KOPT-K1 (cell line): ENCODE measurements around the gene GALK2.

ENCODE experiments used
- H3K27ac ChIP-seq: fragments of 200-600 bp; sonication (generic); 2 replicates; pipeline ENCODE4 v1.5.1; 2016; ENCODE audit warnings: antibody characterized with exemption, mild to moderate bottlenecking, low read depth, low read length; ENCODE audit not compliant: poor library complexity, severe bottlenecking
- H3K36me3 ChIP-seq: fragments of 200-600 bp; sonication (generic); 2 replicates; pipeline ENCODE4 v1.5.1; 2017; ENCODE audit warnings: antibody characterized with exemption, mild to moderate bottlenecking, low read length, moderate library complexity; ENCODE audit not compliant: insufficient read depth
- H3K9me3 ChIP-seq: fragments of 200-600 bp; sonication (generic); 2 replicates; pipeline ENCODE4 v1.5.1; 2017; ENCODE audit warnings: antibody characterized with exemption, low read length, mild to moderate bottlenecking; ENCODE audit not compliant: insufficient read depth, poor library complexity, severe bottlenecking

Gene GALK2

DNA sequence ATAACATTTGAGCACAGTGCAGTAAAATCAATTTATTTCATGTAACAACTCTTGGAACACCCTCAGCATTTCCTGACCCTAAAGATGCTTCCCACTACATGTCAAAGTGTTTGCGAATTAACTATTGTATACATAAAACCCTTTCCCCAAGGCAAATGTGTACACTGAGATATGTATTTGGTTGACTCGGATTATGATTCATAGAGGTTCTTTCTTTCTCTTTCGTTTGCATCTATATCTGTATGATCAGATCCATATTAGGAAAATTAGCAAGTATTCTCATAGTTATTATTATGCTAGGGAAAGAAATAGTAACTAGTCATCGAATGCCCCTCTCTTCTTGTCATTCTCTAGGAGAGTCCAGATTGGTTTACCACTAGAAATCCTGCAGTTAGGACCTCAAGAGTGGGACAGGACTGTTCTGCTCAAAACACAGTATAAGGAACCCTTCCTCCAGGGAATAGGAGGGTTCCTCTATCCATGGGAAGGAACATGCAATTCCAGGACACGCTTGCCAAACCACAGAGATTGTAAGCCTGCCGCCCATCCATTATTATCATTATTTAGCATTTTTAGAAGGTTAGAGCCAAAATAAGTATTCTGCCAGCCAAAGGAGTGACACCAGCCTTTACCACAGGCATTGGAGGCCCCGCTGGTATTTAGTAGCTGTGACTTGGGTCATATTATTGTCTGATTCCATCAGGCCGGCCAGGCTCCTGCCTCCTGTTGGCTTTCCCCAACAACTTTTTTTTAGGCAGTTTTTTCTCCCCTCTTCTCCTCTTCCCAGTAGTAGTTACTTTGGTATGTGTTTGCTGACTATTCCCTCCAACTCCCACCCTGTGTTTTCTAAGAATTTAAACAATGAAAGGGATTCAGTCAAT is 100.7 kb downstream of the GALK2 start:
- H3K27ac ChIP-seq = no peak overlapping the region
- H3K36me3 ChIP-seq = no peaks in the 10 kb centered on the region
- no peaks in the 10 kb centered on the region for H3K9me3 ChIP-seq

DNA sequence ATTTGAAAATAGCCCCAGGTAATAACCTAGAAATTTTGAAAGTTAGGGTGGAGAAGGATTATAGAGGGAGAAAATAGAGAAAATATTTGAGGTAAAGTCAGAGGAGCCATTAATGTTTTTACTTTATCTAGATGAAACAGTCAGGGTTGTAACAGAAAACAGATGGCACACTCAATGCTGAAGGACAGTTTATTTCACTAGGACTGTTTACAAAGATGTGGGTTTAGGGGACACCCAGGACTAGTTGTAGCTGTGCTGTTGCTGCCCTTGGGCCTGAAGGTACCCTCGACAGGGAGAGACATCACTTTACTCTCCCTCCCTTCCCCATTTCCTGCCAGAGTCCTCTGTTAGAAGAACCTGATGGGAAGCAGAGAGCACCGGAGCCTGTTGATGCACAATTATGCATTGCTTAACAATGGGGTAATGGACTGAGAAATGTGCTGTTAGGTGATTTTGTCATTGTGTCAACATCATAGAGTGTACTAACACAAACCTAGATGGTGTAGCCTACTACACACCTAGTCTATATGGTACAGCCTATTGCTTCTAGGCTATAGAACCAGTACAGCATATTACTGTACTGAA is 103.8 kb downstream of the GALK2 start:
- Histone ChIP-seq H3K27ac (no peak overlapping the region), H3K9me3 (no peaks in the 10 kb centered on the region)

DNA sequence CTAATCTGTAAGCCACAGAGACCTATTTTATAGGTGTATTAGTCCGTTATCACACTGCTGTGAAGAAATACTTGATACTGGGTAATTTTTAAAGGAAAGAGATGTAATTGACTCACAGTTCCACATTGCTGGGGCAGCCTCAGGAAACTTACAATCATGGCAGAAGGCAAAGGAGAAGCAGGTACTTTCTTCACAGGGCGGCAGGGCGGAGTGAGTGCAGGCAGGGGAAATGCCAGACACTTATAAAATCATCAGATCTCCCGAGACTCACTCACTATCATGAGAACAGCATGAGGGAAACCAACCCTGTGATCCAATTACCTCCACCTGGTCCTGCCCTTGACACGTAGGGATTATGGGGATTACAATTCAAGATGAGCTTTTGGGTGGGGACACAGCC is 108.7 kb downstream of the GALK2 start:
- Histone ChIP-seq H3K9me3 (no peaks in the 10 kb centered on the region), H3K36me3 (peaks cover 8% of the 10 kb centered on the region), H3K27ac (no peak overlapping the region)

More for the DNA sequence above, 103.8 kb downstream of the GALK2 start:
- no peaks in the 10 kb centered on the region for H3K36me3 ChIP-seq

DNA sequence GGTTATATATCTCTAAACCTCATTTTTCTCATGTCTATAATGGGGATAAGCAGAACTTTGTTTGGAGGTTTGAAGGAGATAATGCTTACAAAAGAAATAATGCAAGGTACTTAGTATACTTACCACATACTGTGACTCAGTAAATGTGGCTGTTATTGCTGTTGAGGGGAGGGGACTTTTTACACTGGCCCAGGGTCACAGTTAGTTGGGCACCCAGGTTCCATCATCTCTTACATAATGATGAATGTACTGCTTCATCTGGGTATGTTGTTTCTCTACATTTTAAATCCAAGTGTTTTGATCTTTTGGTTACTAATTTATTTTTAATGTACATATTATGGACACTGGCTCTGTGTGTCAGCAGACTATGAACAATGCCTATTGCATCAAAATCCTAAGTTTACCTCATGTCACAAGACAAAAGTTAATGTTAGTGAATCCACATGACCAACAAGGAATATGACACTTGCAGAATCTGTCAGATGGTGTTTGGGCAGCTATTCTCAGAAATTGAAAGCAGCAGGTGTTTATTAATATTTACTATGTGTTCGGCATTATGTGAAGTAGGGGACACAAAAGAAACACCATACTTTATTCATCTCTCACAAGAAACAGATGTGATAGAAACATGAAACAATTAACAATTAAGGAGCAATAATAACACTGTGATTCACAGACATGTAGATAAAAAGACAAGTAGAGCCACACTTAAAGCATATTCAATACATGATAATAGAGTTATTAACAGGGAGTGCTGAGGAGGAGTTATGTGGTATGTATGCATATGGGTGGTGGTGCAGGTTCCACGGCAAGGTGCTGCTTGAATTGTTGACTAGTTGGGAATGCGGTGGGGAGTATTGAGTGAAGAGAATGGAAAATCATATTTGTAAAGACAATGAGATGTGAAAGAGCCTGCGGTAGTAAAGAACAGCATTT is 109.7 kb downstream of the GALK2 start:
- no peak overlapping the region for H3K27ac ChIP-seq
- H3K36me3 ChIP-seq = peaks cover 19% of the 10 kb centered on the region
- H3K9me3 ChIP-seq = no peaks in the 10 kb centered on the region

DNA sequence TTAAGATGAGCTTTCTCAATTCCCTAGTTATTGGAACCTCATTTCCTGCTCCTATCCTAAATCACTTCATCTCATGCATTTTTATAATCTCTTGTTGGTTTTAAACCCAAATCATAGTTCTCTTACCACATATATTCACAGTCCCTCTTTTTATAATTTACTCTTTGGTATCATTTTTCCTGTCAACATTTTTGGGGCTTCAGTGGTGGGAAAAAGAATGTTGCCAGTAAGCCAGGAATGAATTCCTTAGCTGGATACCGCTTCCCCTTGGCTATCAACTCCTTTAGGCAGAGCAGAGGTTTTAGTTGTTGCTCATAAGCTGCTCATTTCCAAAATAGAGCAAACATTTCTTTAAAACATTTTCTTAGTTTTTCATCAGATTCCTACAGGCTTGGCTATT is 112.3 kb downstream of the GALK2 start:
- Histone ChIP-seq H3K36me3 (peaks cover 34% of the 10 kb centered on the region), H3K9me3 (no peaks in the 10 kb centered on the region), H3K27ac (no peak overlapping the region)

DNA sequence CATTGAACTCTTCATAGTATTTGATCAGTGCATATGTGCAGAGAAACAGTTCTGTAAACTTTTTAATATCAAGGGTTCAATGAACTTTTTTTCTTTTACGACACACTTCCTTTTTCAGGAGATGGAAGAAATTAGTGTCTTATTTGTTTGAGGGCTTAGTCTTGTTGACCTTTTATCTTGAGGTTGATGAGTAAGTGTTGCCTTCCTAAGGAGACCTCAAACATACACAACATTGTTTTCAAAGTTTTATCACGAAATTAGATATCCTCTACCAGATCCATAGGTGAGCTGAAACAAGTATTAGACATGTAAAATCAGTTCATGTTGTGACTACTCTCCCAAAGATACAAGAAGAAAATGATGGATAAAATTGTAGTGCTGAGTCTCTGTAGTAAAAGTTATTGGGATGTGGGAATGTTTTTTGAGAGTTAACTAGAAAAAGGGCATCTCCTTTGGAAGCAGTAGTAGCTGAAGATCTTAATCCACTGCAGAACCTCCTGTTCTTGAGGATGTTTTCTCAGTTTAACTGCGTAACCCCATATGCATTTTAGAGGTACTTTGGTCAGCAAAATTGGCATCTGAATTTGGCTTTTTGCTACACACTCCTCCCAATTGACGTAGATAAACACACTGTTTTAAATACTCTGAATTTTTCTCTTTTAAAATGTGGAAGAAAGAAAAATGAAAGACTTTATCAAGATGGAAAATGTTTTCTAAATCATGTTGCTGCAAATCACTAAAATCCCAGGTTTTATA is 116.8 kb downstream of the GALK2 start:
- H3K9me3 ChIP-seq = no peaks in the 10 kb centered on the region
- peaks cover 40% of the 10 kb centered on the region for H3K36me3 ChIP-seq
- H3K27ac ChIP-seq = no peak overlapping the region

DNA sequence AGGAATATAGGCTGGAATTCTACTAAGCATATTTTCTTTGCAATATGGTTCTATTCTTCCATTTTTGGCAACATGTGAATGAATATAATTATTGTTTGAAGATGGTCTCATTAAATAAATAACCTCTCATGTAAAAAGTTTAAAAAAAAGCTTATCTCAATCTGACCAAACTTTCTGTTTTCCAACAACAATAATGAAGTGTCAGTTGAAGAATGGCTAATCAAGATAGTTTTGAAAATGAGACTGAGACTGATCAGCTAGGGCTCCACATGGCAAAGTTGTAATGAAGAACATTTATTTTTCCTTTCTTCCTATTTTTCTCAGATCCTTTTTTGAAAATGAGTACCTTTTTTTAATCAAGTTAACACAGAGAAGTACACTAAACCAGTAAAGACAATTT is 117.4 kb downstream of the GALK2 start:
- Histone ChIP-seq H3K27ac (no peak overlapping the region), H3K36me3 (peaks cover 46% of the 10 kb centered on the region), H3K9me3 (no peaks in the 10 kb centered on the region)

DNA sequence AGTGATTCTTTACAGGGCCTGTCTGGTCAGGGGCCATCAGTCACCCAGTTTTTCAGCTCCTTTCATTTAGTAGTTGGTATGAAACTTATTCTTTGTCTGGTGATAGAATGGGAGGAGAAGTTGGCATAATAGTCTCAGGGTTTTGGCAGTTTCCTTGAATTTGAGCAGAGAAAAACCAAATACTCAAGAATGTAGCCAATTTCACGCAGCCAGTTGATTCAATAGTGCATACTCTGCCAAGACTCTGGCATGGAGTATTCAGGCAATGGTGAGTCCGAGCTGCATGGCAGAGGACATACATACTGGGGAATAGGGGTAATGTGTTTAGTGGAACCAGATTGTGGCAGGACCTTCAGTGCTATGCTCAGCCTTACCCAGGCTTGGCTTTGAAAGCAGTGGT is 118.3 kb downstream of the GALK2 start:
- Histone ChIP-seq H3K27ac (no peak overlapping the region), H3K36me3 (peaks cover 50% of the 10 kb centered on the region), H3K9me3 (no peaks in the 10 kb centered on the region)

DNA sequence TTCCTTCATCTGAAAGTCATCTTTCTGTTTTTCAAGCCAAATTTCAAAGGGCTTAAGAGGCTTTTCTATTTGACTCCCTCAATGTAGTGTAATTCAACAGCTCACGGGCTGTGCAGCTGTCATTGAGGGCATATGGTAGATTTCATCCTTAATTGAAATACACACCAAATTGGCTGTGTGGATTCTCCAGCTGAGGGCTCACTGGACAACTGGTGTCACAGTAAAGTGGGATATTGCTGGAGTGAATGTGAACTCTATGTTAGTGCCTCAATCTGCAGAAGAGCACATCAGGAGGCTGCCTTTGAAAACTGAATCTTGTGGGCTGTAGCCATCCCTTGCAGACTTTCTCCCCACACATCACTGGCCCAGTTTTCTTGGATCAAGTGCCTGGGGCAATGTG is 120.1 kb downstream of the GALK2 start:
- peaks cover 32% of the 10 kb centered on the region for H3K36me3 ChIP-seq
- no peak overlapping the region for H3K27ac ChIP-seq
- H3K9me3 ChIP-seq = no peaks in the 10 kb centered on the region

DNA sequence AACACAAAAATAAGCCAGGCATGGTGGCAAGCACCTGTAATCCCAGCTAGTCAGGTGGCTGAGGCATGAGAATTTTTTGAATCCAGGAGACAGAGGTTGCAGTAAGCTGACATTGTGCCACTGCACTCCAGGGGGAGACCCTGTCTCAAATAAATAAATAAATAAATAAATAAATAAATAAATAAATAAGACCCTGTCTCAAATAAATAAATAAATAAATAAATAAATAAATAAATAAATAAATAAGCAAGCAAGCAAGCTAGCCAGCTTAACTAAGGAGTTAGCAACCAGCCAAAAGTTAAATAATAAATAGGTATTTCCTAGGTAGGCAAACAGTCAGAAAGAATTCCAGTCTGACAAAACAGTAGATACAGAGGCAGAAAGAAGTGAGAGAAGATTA is 123.9 kb downstream of the GALK2 start:
- H3K9me3 ChIP-seq = no peaks in the 10 kb centered on the region
- H3K36me3 ChIP-seq = peaks cover 26% of the 10 kb centered on the region; the same call in 1 of the 2 replicates
- H3K27ac ChIP-seq = no peak overlapping the region

DNA sequence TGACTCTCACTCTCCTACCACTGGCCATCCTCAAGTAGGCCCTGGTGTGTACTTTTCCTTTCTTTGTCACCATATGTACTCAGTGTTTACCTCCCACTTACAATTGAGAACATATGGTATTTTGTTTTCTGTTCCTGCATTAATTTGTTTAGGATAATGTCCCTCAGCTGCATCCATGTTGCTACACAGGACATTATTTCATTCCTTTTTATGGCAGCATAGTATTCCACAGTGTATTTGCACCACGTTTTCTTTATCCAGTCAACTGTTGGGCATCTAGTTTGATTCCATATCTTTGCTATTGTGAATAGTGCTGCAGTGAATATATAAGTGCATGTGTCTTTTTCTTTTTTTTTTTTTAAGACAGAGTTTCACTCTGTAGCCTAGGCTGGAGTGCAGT is 126.2 kb downstream of the GALK2 start:
- Histone ChIP-seq H3K36me3 (peaks cover 32% of the 10 kb centered on the region; the same call in 1 of the 2 replicates), H3K27ac (no peak overlapping the region)

DNA sequence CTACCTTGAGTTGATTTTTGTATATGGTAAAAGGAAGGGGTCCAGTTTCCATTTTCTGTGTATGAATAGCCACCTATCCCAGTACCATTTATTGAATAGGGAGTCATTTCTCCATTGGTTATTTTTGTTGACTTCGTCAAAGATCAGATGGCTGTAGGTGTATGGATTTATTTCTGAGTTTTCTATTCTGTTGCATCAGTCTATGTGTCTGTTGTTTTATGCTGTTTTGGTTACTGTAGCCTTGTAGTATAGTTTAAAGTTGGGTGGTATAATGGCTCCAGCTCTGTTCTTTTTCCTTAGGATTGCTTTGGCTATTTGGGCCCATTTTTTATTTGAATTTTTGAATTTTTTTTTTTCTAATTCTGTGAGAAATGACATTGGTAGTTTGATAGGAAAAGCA is 127.5 kb downstream of the GALK2 start:
- Histone ChIP-seq H3K9me3 (peaks cover 13% of the 10 kb centered on the region), H3K27ac (no peak overlapping the region), H3K36me3 (peaks cover 19% of the 10 kb centered on the region; the same call in 1 of the 2 replicates)

More for the DNA sequence above, 126.2 kb downstream of the GALK2 start:
- peaks cover 13% of the 10 kb centered on the region for H3K9me3 ChIP-seq

DNA sequence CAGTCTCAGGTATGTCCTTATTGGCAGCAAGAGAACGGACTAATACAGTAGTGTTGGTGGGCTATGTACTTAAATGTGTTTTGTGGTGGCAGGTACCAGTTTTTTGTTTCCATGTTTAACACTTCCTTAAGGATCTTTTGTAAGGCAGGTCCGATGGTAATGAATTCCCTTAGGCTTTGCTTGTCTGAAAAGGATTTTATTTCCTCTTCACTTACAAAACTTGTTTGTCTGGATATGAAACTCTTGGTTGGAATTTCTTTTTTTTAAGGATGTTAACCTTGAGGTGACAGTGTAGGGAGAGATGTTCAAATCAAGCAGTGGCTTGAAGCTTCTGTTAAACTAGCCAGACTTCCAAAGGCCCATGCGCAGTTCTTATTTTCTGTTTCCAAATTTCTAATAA is 130.8 kb downstream of the GALK2 start:
- Histone ChIP-seq H3K36me3 (peaks cover 23% of the 10 kb centered on the region), H3K9me3 (peaks cover 13% of the 10 kb centered on the region), H3K27ac (no peak overlapping the region)

DNA sequence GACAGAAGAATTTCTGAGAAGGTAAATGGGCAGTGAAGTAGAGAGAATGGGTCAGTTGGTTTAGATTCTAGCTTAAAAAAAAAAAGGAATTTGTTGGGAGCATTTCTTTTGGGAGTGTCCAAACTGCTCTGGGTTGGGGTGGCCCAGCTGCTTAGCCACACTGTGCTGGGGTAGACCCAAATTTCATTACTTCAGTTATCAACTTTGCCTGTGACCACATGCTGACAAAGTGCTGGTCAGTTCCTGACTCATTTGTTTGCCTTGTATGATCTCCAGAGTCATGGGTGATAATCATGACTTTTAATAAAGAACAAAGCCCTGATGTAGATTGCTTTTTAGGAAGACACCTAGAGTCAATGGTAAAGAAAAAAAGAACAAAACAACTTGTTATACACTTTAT is 131.5 kb downstream of the GALK2 start:
- Histone ChIP-seq H3K9me3 (peaks cover 13% of the 10 kb centered on the region), H3K27ac (no peak overlapping the region), H3K36me3 (peaks cover 17% of the 10 kb centered on the region)
